ACHN (cell line): ENCODE measurements around the gene LRP4.
A peak's percentile ranks its signal among the peaks of the same experiment; 100 is the strongest.
"Not testable (repeated sequence)": the region's sequence is repeated elsewhere in the genome, so short reads cannot be mapped to it uniquely, and the experiment has no call there.

ENCODE experiments used
- DNase-seq: peaks from one replicate; pipeline ENCODE4 v3.0.0-alpha.2; 2015
- in situ Hi-C: cut with HindIII; loops from 2 replicates; pipeline ENCODE4 v1.10.0; 2017; ENCODE audit warnings: low sequenced_read_pairs, low pct_ligation_motif_present, low pct_unique_long_range_greater_than_20kb

The LRP4 gene

GRCh38 chr11:46936138-46937110 is 18.1 kb upstream of the LRP4 start, which contains the start of gene CSTPP1:
CSTPP1 (plus strand) TSS chr11:46936761; CDS start chr11:46936806, 45 bp downstream.
- in situ Hi-C loops = no loop called here
- DNase-seq = peak; percentile 90

- in situ Hi-C loops = no loop called here
- DNase-seq = peak; percentile 42
These were observed 11.7 kb upstream of the LRP4 start for GRCh38 chr11:46930089-46930488.

GRCh38 chr11:46928701-46929100 is 10.4 kb upstream of the LRP4 start:
- in situ Hi-C loops, DNase-seq: not testable (repeated sequence)

GRCh38 chr11:46927928-46928327 is 9.6 kb upstream of the LRP4 start:
- DNase-seq, in situ Hi-C loops: not testable (repeated sequence)

- in situ Hi-C loops = no loop called here
- peak; percentile 97 for DNase-seq
These were observed 2.4 kb upstream of the LRP4 start for GRCh38 chr11:46920755-46921154.

GRCh38 chr11:46918788-46919513 is 601 bp upstream of the LRP4 start:
- in situ Hi-C loops = no loop called here
- no peak for DNase-seq

GRCh38 chr11:46917762-46918082 is 628 bp downstream of the LRP4 start:
- DNase-seq = no peak
- in situ Hi-C loops = no loop called here

GRCh38 chr11:46917109-46917761 is 1.1 kb downstream of the LRP4 start:
- in situ Hi-C loops = no loop called here
- DNase-seq = no peak

GRCh38 chr11:46916286-46917108 is 1.9 kb downstream of the LRP4 start:
- DNase-seq = peak; percentile 75
- in situ Hi-C loops = no loop called here

- in situ Hi-C loops = no loop called here
- no peak for DNase-seq
These were observed 3.4 kb downstream of the LRP4 start for GRCh38 chr11:46914910-46915309.

- peak; percentile 92 for DNase-seq
- in situ Hi-C loops = no loop called here
These were observed 4.0 kb downstream of the LRP4 start for GRCh38 chr11:46914363-46914762.

GRCh38 chr11:46913484-46913883 is 4.9 kb downstream of the LRP4 start:
- no peak for DNase-seq
- in situ Hi-C loops = no loop called here

- in situ Hi-C loops = no loop called here
- DNase-seq = no peak
These were observed 5.7 kb downstream of the LRP4 start for GRCh38 chr11:46912526-46913150.

- no peak for DNase-seq
- in situ Hi-C loops = no loop called here
These were observed 10.7 kb downstream of the LRP4 start for GRCh38 chr11:46907606-46908005.

- in situ Hi-C loops = no loop called here
- DNase-seq = no peak
These were observed 11.7 kb downstream of the LRP4 start for GRCh38 chr11:46906609-46907041.

- no peak for DNase-seq
- in situ Hi-C loops = no loop called here
These were observed 12.5 kb downstream of the LRP4 start for GRCh38 chr11:46905806-46906205.

- in situ Hi-C loops = no loop called here
- DNase-seq = no peak
These were observed 14.5 kb downstream of the LRP4 start for GRCh38 chr11:46903846-46904245.

GRCh38 chr11:46902694-46903093 is 15.7 kb downstream of the LRP4 start:
- in situ Hi-C loops = no loop called here
- no peak for DNase-seq
